SK-N-MC (cell line): ENCODE results near the gene ZNF236.
"Not testable (repeated sequence)": the region's sequence is repeated elsewhere in the genome, so short reads cannot be mapped to it uniquely, and the experiment has no call there.

Experiments
- EZH2 ChIP-seq: fragments of 200-600 bp; sonication (generic); IDR thresholded peaks from one replicate; pipeline ENCODE4 v1.6.1; 2017; ENCODE audit warnings: antibody characterized with exemption
- FOXP2 ChIP-seq: optimal IDR thresholded peaks from 2 replicates; pipeline ENCODE3; 2011; ENCODE audit warnings: mild to moderate bottlenecking, moderate library complexity; ENCODE audit not compliant: insufficient read depth; ENCODE audit errors: extremely low read length, control extremely low read depth
- POLR2AphosphoS5 ChIP-seq: IDR thresholded peaks from 2 replicates; pipeline ENCODE4 v1.6.1; 2012; ENCODE audit warnings: mild to moderate bottlenecking, low read depth, low read length, borderline replicate concordance

DNA sequence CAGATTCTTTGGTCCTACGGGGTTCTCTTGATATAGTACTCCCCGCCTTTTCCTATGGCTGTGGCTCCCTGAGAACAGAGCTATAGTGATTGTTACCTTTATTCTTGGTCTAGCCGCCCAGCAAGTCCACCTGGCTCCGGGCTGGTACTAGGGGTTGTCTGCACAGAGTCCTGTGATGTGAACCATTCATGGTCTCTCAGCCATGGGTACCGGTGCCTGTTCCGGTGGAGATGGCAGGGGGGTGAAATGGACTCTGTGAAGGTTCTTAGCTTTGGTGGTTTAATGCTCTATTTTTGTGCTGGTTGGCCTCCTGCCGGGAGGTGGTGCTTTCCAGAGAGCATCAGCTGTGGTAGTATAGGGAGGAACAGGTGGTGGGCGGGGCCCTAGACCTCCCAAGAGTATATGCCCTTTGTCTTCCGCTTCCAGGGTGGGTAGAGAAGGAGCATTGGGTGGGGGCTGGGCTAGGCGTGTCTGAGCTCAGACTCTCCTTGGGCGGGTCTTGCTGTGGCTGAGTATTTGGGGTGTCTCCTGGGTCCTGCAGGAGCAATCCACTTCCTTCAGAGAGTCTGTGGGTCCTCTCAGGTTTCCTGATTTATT is 143.3 kb downstream of the ZNF236 start:
- not testable (repeated sequence) for TF ChIP-seq POLR2AphosphoS5, EZH2, FOXP2
